Cardiac fibroblast (primary cell): ENCODE measurements around the gene NYAP2.

Experiments used
- DNase-seq, 2 donors: peaks; one replicate each; pipeline versions ENCODE4 v3.0.0 to v3.0.0-alpha.2; 2010; ENCODE audit warnings: low read depth in 2 of 2
- H3K4me3 ChIP-seq, 2 donors: replicated peaks in 1 of 2; 1 replicate in 1 of 2; 2 replicates in 1 of 2; pipeline ENCODE4 v1.5.1; 2011; ENCODE audit warnings: low read depth in 2 of 2, low read length in 2 of 2, mild to moderate bottlenecking in 2 of 2, moderate library complexity in 1 of 2
- TF ChIP-seq, protein P1 (sequence below): IDR thresholded peaks from one replicate; pipeline ENCODE4 v1.5.1; 2011; ENCODE audit warnings: low read depth, mild to moderate bottlenecking, low read length, inconsistent platforms

NYAP2 gene

GRCh38 chr2:225531559-225531958 lies 132.0 kb downstream of the NYAP2 start:
- TF ChIP-seq, protein P1, sequence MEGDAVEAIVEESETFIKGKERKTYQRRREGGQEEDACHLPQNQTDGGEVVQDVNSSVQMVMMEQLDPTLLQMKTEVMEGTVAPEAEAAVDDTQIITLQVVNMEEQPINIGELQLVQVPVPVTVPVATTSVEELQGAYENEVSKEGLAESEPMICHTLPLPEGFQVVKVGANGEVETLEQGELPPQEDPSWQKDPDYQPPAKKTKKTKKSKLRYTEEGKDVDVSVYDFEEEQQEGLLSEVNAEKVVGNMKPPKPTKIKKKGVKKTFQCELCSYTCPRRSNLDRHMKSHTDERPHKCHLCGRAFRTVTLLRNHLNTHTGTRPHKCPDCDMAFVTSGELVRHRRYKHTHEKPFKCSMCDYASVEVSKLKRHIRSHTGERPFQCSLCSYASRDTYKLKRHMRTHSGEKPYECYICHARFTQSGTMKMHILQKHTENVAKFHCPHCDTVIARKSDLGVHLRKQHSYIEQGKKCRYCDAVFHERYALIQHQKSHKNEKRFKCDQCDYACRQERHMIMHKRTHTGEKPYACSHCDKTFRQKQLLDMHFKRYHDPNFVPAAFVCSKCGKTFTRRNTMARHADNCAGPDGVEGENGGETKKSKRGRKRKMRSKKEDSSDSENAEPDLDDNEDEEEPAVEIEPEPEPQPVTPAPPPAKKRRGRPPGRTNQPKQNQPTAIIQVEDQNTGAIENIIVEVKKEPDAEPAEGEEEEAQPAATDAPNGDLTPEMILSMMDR = no peak
- no peak overlapping the region for H3K4me3 ChIP-seq
- no peak for DNase-seq

DNA sequence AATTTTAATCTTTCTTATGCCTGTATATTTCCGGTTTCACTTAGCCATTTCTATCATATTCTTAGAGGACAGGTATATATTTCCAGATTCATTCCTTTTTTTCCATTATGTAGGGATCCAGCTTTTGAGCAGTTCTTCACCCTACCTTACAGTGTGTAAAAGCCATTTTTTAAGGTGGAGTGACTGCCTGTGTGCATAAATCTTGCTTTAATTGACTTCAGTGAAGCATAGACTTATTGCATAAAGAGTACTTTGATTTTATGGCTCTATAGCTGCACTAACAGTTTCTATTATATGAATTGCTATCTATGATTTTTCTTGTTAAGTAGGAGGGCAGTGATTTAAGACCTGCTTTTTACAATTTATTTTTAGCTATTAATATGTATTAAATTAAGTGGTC lies 132.6 kb downstream of the NYAP2 start:
- no peak for DNase-seq
- H3K4me3 ChIP-seq = no peak overlapping the region

DNA sequence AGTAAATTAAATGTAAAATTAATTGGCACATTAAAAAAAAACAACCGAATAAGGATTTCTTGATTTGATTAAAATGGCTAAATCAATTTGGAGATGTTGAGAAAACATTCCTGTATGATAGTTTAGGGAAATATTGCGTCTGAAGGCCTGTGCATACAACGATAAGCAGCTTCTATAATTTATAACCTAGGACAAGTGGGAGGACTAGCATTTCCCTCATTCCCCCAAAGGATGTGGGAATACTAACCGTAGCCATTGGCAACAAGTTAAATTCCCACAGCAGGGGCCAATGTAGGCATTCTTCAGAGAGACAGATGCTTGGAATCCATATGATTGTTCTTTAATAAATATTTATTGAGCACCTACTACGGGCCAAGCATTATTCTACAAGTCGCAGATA lies 134.5 kb downstream of the NYAP2 start:
- TF ChIP-seq, protein P1 = no peak
- H3K4me3 ChIP-seq = no peak overlapping the region
- no peak for DNase-seq

More for the DNA sequence above, 132.6 kb downstream of the NYAP2 start:
- TF ChIP-seq, protein P1 = no peak

DNA sequence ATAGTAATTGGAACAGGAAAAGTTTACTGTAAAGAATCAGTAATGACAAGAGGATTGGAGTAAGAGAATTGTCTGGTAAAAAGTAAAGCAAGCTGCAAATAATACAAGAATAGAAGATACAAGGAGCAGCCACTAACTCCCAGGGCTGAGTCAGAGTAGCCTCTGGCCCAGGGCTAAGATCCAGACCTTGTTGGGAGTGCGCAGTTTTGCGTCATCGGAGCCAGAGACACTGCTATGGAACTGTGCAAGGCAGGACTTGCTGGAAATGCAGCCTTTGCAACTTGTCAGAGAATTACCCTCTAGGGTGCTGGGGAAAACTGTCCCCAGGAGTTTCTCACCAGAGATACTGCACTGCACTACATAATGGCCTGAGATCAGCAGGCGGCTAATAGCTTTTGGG lies 135.2 kb downstream of the NYAP2 start:
- no peak overlapping the region for H3K4me3 ChIP-seq
- TF ChIP-seq, protein P1 = no peak
- DNase-seq = no peak

- TF ChIP-seq, protein P1 = no peak
- DNase-seq = no peak
- no peak overlapping the region for H3K4me3 ChIP-seq
These were observed 136.5 kb downstream of the NYAP2 start for GRCh38 chr2:225536036-225536435.

- DNase-seq = no peak
- H3K4me3 ChIP-seq = no peak overlapping the region
- TF ChIP-seq, protein P1 = no peak
These were observed 144.1 kb downstream of the NYAP2 start for GRCh38 chr2:225543626-225544025.

DNA sequence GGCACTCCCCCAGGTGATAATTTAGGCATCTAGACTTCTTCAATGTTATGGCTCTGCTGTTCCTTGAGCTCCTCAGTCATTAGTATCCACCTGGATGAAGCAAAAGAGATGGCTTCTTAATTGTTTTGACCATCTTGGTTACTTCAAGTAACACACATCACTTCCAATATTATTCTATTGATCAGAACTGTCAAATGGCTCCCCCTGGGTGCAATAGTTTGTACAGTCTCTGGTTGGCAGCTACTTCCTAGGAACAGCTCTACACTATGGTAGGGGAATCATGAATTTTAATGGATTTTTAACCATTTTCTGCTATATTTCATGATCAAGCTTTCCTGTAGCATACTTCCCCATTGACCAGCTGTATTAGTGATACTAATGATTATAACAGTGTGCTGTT lies 157.0 kb downstream of the NYAP2 start:
- DNase-seq = no peak
- TF ChIP-seq, protein P1 = no peak

More for the DNA sequence above, 157.0 kb downstream of the NYAP2 start:
- H3K4me3 ChIP-seq = no peak overlapping the region
